ENCODE data around the gene NEUROD2. TPM values are rescaled to one million over a fixed set of nuclear protein-coding genes. Genes with fewer than 3 reads are reported as not detected.

The NEUROD2 gene
- total and polyA plus RNA-seq, 2 experiments from 2014 or later: not detected

GRCh38 chr17:39648616-39649366 is 41.1 kb upstream of the NEUROD2 start:
- Histone ChIP-seq H3K27ac (ENCODE audit: low read depth) (no peak overlapping the region), H3F3A (replicated peaks; ENCODE audit: low read depth) (peaks cover 17% of the 10 kb centered on the region; the same call in 1 of the 2 replicates), H3K4me2 (no peak overlapping the region), H3K4me1 (ENCODE audit: insufficient read depth) (peaks cover 48% of the 10 kb centered on the region), H3K36me3 (ENCODE audit: insufficient read depth) (no peaks in the 10 kb centered on the region), H3K27me3 (ENCODE audit: insufficient read depth) (no peaks in the 10 kb centered on the region), H4K20me1 (replicated peaks; ENCODE audit: insufficient read depth) (peaks cover 8% of the 10 kb centered on the region), H2AFZ (no peak overlapping the region), H3K79me2 (replicated peaks; ENCODE audit: insufficient read depth) (peaks cover 36% of the 10 kb centered on the region), H3K9me2 (ENCODE audit: insufficient read depth) (no peaks in the 10 kb centered on the region), H3K4me3 (no peak overlapping the region)
- H3K4me3 Mint-ChIP-seq: no peak overlapping the region
- H3K4me1 Mint-ChIP-seq: peaks cover 58% of the 10 kb centered on the region
- ATAC-seq (no peak), DNase-seq (ENCODE audit: low spot score) (no peak)
- no peak for TF ChIP-seq JUNB (IDR thresholded peaks at IDR 0.05; ENCODE audit: unreplicated experiment)
- no peak for TF ChIP-seq CTCF (conservative IDR thresholded peaks at IDR 0.05; ENCODE audit: low read depth in 2 of 2)
- no peak for TF ChIP-seq ZNF462 (CRISPR knock-in tag; IDR thresholded peaks at IDR 0.05)
- no peak for TF ChIP-seq ZNF114 (CRISPR knock-in tag; IDR thresholded peaks at IDR 0.05)
- no peak for TF ChIP-seq CREB1 (CRISPR knock-in tag; IDR thresholded peaks at IDR 0.05; ENCODE audit: low read depth)
- no peak for TF ChIP-seq ZNF331 (CRISPR knock-in tag; IDR thresholded peaks at IDR 0.05; ENCODE audit: low read depth)
- H3K9me3 Mint-ChIP-seq: no peaks in the 10 kb centered on the region; the same call in 2 of the 3 replicates
- H3K27me3 Mint-ChIP-seq (ENCODE audit: insufficient read depth, low read depth, poor library complexity): peaks cover 19% of the 10 kb centered on the region
- H3K27ac Mint-ChIP-seq: no peak overlapping the region
- no peaks in the 10 kb centered on the region; the same call in 1 of the 3 replicates for H3K36me3 Mint-ChIP-seq (ENCODE audit: low read depth)
